GM18511 (cell line): ENCODE data around the gene NR2F2.

ENCODE experiments used
- ATAC-seq: cut with Tn5 transposase; IDR thresholded peaks from one replicate; pipeline ENCODE4 v1.9.1; 2021; ENCODE audit warnings: mild to moderate bottlenecking, moderate library complexity; ENCODE audit not compliant: unreplicated experiment

The NR2F2 gene

GRCh38 chr15:96330450-96331143 lies at the start of gene NR2F2:
Gene NR2F2 (plus strand): TSS chr15:96330700. CDS start chr15:96332106, 1,406 bp downstream.
- no peak for ATAC-seq

GRCh38 chr15:96285305-96285704 lies 45.2 kb upstream of the NR2F2 start:
- no peak for ATAC-seq

- ATAC-seq = no peak
Observed at GRCh38 chr15:96285729-96286254, 44.7 kb upstream of the NR2F2 start.

GRCh38 chr15:96290679-96291078 lies 39.8 kb upstream of the NR2F2 start:
- no peak for ATAC-seq

GRCh38 chr15:96292635-96293034 lies 37.9 kb upstream of the NR2F2 start:
- no peak for ATAC-seq

- no peak for ATAC-seq
Observed at GRCh38 chr15:96293441-96293840, 37.1 kb upstream of the NR2F2 start.

GRCh38 chr15:96294766-96295165 lies 35.7 kb upstream of the NR2F2 start:
- no peak for ATAC-seq

GRCh38 chr15:96296264-96296663 lies 34.2 kb upstream of the NR2F2 start:
- no peak for ATAC-seq

GRCh38 chr15:96297783-96298182 lies 32.7 kb upstream of the NR2F2 start:
- ATAC-seq = no peak

GRCh38 chr15:96298217-96298616 lies 32.3 kb upstream of the NR2F2 start:
- no peak for ATAC-seq

GRCh38 chr15:96300836-96301235 lies 29.7 kb upstream of the NR2F2 start:
- no peak for ATAC-seq

- ATAC-seq = no peak
Observed at GRCh38 chr15:96303503-96304056, 26.9 kb upstream of the NR2F2 start.

GRCh38 chr15:96304839-96305238 lies 25.7 kb upstream of the NR2F2 start:
- no peak for ATAC-seq

GRCh38 chr15:96306321-96306720 lies 24.2 kb upstream of the NR2F2 start:
- no peak for ATAC-seq

- no peak for ATAC-seq
Observed at GRCh38 chr15:96307856-96308394, 22.6 kb upstream of the NR2F2 start.

- no peak for ATAC-seq
Observed at GRCh38 chr15:96309143-96309660, 21.3 kb upstream of the NR2F2 start.

GRCh38 chr15:96311256-96311955 lies 19.1 kb upstream of the NR2F2 start:
- no peak for ATAC-seq

GRCh38 chr15:96311956-96312294 lies 18.6 kb upstream of the NR2F2 start:
- ATAC-seq = no peak

GRCh38 chr15:96312641-96313335 lies 17.7 kb upstream of the NR2F2 start:
- no peak for ATAC-seq

GRCh38 chr15:96314518-96314917 lies 16.0 kb upstream of the NR2F2 start:
- no peak for ATAC-seq

- ATAC-seq = no peak
Observed at GRCh38 chr15:96314963-96315362, 15.5 kb upstream of the NR2F2 start.
